ENCODE measurements around the gene BFSP2.

DNA sequence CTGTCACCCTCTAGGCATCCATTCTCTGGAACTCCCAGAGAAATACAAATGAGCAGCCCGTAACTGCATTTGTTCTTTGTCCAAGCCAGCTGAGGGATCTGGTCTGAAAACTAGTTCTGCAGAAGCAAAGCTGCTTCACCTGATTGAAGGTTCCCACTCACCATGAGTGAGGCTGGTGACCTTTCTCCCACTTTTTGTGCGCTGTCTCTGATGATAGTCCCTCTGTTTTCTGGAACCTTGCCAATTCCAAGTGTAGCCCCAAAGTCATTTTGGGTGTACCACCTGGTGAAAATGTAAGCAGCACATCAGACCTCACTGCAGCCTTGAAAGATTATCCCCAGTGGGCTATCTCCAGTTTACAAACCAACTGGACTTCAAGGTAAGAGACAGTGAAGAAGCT lies 39.4 kb upstream of the BFSP2 start:
- TF ChIP-seq, protein P1, sequence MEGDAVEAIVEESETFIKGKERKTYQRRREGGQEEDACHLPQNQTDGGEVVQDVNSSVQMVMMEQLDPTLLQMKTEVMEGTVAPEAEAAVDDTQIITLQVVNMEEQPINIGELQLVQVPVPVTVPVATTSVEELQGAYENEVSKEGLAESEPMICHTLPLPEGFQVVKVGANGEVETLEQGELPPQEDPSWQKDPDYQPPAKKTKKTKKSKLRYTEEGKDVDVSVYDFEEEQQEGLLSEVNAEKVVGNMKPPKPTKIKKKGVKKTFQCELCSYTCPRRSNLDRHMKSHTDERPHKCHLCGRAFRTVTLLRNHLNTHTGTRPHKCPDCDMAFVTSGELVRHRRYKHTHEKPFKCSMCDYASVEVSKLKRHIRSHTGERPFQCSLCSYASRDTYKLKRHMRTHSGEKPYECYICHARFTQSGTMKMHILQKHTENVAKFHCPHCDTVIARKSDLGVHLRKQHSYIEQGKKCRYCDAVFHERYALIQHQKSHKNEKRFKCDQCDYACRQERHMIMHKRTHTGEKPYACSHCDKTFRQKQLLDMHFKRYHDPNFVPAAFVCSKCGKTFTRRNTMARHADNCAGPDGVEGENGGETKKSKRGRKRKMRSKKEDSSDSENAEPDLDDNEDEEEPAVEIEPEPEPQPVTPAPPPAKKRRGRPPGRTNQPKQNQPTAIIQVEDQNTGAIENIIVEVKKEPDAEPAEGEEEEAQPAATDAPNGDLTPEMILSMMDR (IDR thresholded peaks at IDR 0.05; ENCODE audit: low read length) = no peak
- no peak for TF ChIP-seq EZH2 (optimal IDR thresholded peaks at IDR 0.05; ENCODE audit: low read depth, low read length)
- no peak for TF ChIP-seq EZH2phosphoT487 (IDR thresholded peaks at IDR 0.05; ENCODE audit: low read length)

Measured in MM.1S (cell line).